Activated gamma-delta T cell treated with Interleukin-2 at 50 U/mL for 16 hours (primary cell): ENCODE measurements around the gene UBE2L3.
"Not testable (repeated sequence)": the region's sequence is repeated elsewhere in the genome, so short reads cannot be mapped to it uniquely, and the experiment has no call there.

Source experiments
- DNase-seq: peaks from one replicate; pipeline ENCODE4 v3.0.0-alpha.2; 2020

The UBE2L3 gene

GRCh38 chr22:21573293-21573734, 5.8 kb downstream of the UBE2L3 start:
- DNase-seq, result no peak

GRCh38 chr22:21573750-21574494, 6.4 kb downstream of the UBE2L3 start:
- DNase-seq, result no peak

DNA sequence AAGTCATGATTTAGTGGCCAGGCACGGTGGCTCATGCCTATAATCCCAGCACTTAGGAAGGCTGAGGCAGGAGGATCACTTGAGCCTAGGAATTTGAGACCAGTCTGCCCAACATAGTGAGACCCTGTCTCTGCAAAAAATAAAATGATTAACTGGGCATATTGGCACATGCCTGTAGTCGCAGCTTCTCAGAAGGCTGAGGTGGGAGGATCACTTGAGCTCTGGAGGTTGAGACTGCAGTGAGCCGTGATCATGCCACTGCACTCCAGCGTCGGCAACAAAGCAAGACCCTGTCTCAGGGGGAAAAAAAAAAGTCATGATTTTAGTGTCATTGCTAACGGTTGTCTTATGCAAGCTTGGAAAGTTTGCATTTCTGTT, 11.9 kb downstream of the UBE2L3 start:
- no peak for DNase-seq

DNA sequence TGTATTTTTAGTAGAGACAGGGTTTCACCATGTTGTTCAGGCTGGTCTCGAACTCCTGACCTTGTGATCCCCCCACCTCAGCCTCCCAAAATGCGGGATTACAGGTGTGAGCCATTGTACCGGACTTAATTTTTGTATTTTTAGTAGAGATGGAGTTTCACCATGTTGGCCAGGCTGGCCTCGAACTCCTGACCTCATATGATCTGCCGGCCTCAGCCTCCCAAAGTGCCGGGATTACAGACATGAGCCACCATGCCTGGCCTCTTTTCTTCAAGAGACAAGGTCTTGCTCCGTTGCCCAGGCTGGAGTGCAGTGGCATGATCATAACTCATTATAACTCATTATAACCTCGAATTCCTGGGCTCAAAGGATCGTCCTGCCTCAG, 13.1 kb downstream of the UBE2L3 start:
- DNase-seq, result not testable (repeated sequence)

GRCh38 chr22:21581009-21581713, 13.6 kb downstream of the UBE2L3 start:
- DNase-seq, result not testable (repeated sequence)

DNA sequence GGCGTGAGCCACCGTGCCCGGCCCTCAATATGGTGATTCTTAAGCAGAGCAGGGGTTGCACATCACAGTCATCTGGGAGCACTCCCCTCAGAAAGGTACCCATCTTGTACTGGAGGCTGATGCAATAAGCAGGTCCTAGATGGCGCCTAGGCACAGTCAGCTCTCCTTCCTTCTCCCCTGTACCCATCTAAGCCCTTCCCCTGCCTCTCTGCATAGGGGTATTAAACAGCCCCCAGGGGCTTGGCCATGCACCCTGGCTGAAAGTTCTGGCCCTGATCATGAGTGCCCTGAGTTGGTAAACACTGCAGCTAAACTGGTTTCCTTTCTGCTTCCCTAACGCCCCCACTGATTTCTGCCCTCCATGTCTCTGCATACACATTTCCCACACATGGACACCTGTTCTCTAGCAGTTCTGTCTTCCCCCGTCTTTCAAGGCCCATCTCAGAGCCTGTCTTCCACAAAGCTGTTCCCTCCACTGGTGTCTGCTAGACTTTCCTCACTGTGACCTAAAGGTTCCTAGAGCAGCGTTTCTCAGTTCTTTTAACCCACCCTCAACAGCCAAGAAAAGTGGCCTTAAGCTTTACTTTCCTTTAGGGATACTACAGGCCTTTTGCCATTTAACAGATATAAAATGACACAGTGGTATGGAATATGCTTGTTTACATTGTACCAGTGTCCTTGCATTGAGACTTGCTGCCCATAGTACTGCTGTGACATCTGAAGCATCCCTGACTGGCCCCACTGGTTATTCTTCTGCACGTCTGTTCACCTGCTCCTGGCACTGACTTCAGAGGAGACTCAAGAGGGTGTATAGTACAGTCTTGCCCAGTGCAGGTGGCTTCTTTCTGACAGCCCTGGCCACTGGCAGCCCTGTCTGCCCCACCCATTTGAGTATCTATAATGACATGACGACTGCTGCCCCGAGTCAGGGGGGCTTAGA, 15.6 kb downstream of the UBE2L3 start:
- DNase-seq, result no peak

- no peak for DNase-seq
These were observed 17.9 kb downstream of the UBE2L3 start for GRCh38 chr22:21585389-21585788.

GRCh38 chr22:21587803-21588611, 20.5 kb downstream of the UBE2L3 start:
- no peak for DNase-seq

DNA sequence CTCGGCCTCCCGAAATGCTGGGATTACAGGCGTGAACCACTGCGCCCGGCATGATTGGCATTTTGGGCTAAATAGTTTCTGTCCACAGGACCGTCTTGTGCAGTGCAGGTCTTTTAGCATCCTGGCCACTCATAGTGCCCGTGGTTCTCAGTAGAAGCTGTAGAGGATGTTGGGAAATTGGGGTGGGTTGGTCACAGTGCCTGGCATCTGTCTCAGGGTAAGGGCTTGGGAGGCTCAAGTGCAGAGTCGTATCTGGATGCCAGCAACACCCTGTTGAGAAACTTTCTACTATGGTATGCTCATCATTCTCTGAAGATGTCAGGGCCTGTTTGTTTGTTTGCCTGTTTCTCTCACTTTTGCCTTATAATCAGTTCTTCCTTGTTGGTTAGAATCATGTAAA, 21.9 kb downstream of the UBE2L3 start:
- no peak for DNase-seq

- no peak for DNase-seq
These were observed 23.5 kb downstream of the UBE2L3 start for GRCh38 chr22:21590809-21591641.

DNA sequence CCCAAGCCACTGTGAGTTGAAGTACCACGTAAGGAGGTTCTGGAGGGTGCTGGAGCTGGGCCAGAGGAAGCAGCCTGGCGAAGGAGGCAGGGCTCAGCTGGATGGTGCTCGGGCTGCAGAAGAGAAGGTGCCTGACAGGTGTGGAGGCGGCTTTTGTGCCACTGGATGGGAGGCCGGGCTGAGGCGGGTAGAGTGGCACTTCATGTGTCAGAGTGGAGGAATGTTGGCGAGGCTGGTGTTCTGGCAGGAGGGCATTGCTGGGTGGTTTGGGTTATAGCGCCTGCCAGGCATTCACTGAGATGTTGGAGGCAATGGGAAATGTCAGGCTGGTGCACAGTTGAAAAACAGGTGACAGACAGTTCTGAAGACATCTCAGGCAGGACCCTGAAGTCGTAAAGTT, 24.2 kb downstream of the UBE2L3 start:
- DNase-seq, result no peak

- no peak for DNase-seq
These were observed 24.9 kb downstream of the UBE2L3 start for GRCh38 chr22:21592422-21592821.

DNA sequence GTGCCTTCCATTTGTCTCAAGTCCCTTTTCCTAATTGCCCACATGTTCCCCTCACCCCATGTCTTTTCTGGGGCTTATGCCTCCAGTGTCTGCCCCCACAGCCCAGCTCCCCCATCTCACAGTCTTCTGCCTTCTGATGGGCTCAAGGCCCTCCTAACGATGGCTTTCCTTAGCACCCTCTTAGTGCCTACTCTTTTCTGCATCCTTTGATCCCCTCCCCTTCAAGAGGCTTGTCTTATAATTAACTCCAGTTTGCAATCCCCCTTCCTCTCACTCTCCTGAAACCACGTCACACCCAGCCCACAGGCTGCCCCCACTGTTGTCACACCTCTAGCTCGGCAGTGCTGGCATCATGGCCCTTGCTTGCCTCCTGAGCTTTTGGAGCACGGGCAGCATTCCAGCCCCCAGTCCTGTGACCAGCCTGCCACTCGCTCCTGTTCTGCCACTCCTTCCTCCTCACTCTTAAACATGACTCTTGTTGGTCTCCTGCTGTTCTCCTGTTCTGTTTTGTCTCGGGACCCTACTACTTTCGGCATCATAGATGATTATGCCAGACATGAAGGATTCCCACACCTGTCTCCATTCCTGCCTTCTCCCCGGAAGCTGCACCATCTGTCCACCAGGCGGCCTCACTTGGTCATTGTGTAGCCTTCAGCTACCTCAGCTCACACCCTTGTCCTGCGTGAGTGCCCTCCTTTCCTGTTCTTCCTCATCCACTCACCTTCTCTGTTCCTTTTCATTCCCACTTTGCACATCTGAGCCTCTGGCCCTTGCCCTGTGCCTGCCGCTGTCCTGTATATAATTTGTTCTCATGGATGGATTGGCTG, 26.1 kb downstream of the UBE2L3 start:
- DNase-seq, result no peak

GRCh38 chr22:21594865-21595452, 27.4 kb downstream of the UBE2L3 start:
- no peak for DNase-seq

DNA sequence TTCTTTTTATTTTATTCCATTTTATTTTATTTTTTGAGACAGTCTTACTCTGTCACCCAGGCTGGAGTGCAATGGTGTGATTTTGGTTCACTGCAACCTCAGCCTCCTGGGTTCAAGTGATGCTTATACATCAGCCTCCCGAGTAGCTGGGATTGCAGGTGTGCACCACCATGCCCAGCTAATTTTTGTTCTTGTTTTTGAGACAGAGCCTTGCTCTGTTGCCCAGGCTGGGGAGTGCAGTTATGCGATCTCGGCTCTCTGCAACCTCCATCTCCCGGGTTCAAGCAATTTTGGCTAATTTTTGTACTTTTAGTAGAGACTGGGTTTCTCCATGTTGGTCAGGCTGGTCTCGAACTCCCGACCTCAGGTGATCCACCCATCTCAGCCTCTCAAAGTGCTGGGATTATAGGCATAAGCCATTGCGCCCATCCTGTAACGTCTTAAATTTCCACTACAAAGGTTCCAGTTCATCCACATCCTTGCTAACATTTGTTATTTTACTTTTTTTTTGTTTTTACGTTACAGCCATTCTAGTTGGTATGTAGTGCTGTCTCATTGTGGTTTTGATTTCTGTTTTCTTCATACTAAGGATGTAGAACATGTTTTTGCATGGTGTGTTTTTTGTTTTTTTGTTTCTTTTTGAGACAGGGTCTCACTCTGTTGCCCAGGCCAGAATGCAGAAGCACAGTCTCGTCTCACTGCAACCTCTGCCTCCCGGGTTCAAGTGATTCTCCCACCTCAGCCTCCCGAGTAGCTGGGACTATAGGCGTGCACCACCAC, 29.0 kb downstream of the UBE2L3 start:
- not testable (repeated sequence) for DNase-seq

GRCh38 chr22:21598302-21598701, 30.8 kb downstream of the UBE2L3 start:
- no peak for DNase-seq

- DNase-seq, result no peak
These were observed 31.8 kb downstream of the UBE2L3 start for GRCh38 chr22:21599053-21599893.

GRCh38 chr22:21602579-21602978, 35.1 kb downstream of the UBE2L3 start:
- no peak for DNase-seq
